Fibroblast of mammary gland (primary cell): ENCODE data around the gene FBXW11.

Source experiments
- DNase-seq: peaks from one replicate; pipeline ENCODE4 v3.0.0-alpha.2; 2010; ENCODE audit warnings: low read depth
- H3K4me3 ChIP-seq: 2 replicates; pipeline ENCODE4 v1.5.1; 2011; ENCODE audit warnings: low read depth, mild to moderate bottlenecking, low read length, moderate library complexity; ENCODE audit not compliant: control insufficient read depth
- TF ChIP-seq, protein P1 (sequence below): conservative IDR thresholded peaks from 2 replicates; pipeline ENCODE4 v1.5.1; 2011; ENCODE audit warnings: low read depth, low read length, inconsistent platforms; ENCODE audit not compliant: control insufficient read depth, insufficient read depth

The FBXW11 gene

DNA sequence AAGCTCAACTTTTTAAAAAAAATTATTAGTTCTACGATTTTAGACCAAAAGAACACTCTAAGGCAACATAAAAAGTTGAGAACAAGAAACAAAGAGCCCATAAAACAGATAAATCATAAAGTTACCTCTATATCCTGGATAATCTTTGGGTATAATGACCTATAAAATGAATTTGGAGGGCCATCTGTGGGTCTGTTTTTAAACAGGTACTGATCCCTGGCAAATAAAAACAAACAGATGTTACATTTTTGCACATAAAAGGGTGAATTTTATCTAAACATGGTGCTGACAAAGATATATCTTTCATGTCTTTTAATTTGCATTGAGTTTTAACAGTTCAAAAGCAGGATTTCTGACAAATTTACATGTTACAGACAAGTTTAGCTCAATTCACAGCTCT lies 107.6 kb downstream of the FBXW11 start:
- no peak overlapping the region for H3K4me3 ChIP-seq
- TF ChIP-seq, protein P1, sequence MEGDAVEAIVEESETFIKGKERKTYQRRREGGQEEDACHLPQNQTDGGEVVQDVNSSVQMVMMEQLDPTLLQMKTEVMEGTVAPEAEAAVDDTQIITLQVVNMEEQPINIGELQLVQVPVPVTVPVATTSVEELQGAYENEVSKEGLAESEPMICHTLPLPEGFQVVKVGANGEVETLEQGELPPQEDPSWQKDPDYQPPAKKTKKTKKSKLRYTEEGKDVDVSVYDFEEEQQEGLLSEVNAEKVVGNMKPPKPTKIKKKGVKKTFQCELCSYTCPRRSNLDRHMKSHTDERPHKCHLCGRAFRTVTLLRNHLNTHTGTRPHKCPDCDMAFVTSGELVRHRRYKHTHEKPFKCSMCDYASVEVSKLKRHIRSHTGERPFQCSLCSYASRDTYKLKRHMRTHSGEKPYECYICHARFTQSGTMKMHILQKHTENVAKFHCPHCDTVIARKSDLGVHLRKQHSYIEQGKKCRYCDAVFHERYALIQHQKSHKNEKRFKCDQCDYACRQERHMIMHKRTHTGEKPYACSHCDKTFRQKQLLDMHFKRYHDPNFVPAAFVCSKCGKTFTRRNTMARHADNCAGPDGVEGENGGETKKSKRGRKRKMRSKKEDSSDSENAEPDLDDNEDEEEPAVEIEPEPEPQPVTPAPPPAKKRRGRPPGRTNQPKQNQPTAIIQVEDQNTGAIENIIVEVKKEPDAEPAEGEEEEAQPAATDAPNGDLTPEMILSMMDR: no peak
- no peak for DNase-seq

DNA sequence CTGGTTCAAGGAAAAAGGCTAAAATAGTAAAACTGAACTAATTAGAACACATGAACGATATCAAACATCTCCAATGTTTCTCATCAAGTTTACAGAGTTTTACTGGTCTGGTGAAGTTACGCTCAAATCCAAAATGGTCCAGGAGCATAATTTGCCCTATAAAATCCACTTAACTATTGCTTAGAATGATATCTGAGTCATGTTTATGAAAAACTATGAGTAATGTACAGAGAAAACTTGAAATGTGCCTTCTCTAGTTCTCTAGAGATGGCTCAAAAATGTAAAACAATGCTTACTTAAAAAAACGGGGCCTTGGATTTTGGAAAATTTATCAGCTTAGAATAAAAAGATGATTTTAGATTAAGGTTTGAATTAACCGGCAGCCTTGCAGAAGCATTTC lies 108.1 kb downstream of the FBXW11 start:
- H3K4me3 ChIP-seq: no peak overlapping the region
- DNase-seq: peak; percentile 26
- TF ChIP-seq, protein P1: no peak

DNA sequence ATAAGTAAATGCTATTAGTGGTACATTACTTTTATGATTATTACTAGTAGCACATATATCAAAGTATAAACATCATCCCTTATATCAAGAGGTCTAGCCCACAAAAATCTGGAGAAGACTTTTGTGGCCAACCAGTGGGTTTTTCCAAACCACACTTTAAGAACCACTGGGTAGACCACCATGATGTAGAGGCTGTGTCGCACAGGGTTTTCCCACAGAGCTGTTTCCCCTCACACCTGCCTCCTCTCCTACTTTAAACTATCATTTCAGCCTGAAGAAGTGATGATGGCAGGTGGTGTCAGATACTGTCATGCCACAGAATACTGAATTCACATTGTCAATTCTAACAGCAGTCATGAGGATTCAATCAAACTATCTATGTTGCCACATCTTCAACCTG lies 109.2 kb downstream of the FBXW11 start:
- DNase-seq: no peak
- TF ChIP-seq, protein P1: no peak
- H3K4me3 ChIP-seq: no peak overlapping the region

DNA sequence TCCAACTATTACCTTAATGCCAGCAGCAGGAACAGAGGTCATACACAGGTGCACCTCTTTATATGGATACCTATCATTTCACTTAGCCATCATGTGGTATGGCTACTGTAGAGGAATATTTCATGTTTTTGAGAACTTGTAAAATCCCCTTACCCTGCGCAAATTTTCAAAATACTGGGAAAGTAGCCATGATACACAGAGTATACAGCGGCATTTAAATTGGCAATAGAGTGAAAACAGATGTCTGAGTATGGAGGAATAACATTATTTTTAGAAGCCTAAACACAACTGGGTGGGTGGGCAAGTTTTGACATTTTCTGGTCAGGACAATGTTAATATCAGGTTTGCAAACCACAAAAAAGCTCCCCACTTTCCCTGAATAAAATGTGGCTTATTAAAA lies 111.4 kb downstream of the FBXW11 start:
- H3K4me3 ChIP-seq: no peak overlapping the region
- DNase-seq: no peak
- TF ChIP-seq, protein P1: no peak

DNA sequence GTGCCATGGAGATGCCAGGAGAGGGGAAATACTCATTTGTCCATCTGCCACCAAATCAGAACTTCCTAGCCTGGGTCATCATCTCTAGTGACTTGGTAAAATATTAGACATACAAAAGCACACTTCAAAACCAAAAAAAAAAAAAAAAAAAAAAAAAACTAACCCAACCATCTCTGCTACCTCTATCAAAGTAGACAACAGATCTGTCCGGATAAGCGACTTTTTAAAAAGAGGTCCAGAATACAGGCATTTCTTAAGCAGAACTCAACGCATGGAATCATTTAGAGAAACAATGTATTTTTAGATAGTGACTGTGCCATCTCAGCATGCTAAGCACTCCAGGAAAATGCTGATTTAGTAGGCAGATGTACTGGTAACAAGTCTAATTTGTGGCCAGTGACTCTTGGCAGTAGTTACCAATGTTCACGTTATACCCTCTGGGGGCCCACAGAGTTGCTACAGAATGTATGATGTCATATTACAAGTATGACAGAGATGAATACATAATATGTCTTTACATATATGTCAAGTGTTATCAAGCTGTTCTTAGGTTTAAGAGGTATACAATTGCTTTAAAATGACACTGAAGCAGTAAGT lies 113.0 kb downstream of the FBXW11 start:
- DNase-seq: peak; percentile 77
- TF ChIP-seq, protein P1: no peak

DNA sequence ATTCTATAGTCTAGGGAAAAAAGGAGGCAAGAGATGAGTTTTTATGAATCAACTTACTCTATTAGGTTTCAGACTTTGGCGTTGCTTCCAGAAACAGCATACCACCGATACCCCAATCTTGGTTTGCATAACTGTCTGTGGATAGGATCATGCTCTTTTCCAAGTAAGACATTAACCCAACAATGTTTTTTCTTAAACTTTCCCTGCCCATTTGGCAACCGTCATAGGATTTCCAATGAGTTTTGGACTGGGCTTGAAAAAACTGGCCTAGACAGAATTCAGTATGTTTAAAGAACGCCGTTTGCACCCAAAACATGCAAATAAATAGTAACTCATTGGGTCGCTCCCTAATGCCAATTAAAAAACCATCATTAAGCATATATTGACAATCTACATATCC lies 114.8 kb downstream of the FBXW11 start:
- TF ChIP-seq, protein P1: no peak
- H3K4me3 ChIP-seq: no peak overlapping the region

More for the DNA sequence above, 113.0 kb downstream of the FBXW11 start:
- H3K4me3 ChIP-seq: no peak overlapping the region

DNA sequence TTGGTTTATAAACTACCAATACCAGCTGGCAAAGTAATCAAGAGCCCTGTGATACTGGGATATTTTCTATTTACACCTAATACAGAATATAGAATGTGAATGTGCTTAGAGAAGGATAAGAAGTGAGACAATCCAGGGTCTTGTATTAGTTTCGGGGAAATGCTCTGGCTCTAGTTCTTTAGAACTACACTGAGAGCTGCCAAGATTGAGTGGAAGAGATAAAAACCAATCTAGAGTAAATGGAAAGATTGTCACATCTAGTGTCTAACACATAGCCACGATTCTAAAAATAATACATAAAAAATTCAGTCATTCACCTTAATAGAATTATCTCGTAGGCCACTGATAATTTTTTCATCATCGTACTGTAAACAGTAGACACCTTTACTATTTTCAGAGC lies 115.3 kb downstream of the FBXW11 start:
- no peak for DNase-seq
- TF ChIP-seq, protein P1: no peak
- H3K4me3 ChIP-seq: no peak overlapping the region

More for the DNA sequence above, 114.8 kb downstream of the FBXW11 start:
- DNase-seq: no peak
